SH-SY5Y (cell line): ENCODE data around the gene ACVR2B.

Experiments
- GATA2 ChIP-seq: IDR thresholded peaks from 2 replicates; pipeline ENCODE4 v1.6.1; 2011; ENCODE audit warnings: mild to moderate bottlenecking, low read depth, low read length
- GATA3 ChIP-seq: IDR thresholded peaks from 2 replicates; pipeline ENCODE4 v1.6.1; 2011; ENCODE audit warnings: low read depth, mild to moderate bottlenecking, low read length, moderate library complexity

ACVR2B gene

DNA sequence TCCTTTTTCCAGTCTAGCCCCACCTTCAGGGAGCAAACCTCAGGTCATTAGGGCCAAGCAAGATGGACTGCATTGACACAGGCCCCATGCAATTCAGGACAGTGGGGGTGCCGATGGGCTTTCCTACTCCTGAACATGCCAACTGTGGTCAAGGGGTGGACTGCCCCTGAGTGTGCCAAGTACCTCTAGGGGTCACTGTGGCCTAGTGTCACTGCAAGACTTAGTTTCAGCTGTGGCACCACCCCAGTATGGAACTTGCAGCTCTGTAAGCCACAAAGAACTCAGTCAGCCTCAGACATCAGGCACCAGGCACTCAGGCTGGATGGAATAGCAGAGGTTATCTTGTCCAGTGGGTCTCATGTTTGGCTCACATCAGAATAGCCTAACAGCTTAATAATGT lies 74.8 kb downstream of the ACVR2B start:
- no peak for TF ChIP-seq GATA3
- no peak for TF ChIP-seq GATA2

DNA sequence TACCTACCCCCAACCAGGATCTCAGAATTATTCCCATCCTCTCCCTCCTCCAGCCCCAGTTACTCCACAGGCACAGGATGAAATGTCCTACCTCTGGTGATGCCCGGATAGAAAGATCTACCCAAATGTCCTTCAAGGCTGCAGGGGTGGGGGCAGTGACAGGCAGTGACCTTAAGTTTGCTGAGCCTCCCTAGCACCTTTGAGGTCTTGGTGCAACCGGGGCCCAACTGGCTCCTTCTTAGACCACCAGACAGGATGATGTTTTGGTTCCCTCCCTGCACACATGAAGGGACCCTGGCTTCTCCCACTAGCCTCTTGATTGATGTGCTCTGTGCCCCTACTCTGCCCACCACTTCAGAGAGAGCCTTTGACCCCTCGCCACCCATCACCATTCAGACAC lies 78.8 kb downstream of the ACVR2B start:
- TF ChIP-seq GATA3 (no peak), GATA2 (no peak)

DNA sequence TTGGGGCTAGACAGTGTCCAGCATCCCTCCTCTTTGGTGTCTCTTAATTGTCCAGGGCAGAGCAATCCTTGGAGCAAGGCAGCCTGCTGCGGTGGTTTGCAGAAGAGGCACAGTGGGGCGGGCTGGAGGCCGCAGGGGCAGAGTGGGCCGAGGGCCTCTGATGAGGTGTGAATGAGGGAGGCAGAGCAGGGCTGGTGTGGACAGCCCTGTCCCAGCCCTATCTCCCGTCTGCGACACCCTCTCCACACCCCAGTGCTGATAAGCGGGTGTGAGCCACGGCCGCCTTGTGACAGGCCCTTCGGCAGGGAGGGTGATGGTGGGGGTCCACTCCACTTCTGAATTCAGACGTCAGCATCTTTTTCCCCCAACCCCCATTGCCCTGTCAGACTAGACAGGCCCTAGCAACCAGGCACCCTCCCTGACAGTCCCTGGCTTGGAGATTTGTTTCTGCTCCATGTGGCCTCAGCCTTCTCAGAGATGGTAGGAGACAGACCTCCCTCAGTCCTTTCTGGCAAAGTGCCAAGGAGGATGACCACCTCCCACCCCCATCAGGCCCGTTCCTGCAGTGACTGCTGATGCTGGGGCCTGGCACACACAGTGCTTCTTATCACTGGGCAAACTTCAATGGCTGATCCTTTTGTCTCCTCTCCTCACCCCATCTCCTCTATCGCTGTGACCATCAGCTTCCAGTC lies 79.7 kb downstream of the ACVR2B start:
- TF ChIP-seq GATA3 (no peak), GATA2 (no peak)

DNA sequence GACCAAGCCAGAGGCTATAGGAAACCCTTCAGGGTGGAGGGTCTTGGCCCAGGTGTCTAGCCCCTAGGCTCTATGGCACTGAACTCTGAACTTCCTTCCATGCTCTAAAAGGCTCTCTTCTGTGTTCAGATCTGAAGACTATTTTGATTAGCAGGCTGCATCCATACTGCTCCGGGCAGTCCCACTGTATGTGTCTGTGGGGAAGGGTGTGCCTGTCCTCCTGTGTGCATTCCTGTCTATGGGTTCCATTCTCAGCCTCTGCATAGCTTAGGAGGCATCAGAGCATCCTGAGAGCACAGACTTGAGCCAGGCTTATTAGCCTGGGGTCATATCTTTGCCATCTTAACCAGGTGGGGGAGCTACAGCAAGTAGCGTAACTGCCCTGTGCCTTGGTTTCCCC lies 80.5 kb downstream of the ACVR2B start:
- no peak for TF ChIP-seq GATA3
- no peak for TF ChIP-seq GATA2

DNA sequence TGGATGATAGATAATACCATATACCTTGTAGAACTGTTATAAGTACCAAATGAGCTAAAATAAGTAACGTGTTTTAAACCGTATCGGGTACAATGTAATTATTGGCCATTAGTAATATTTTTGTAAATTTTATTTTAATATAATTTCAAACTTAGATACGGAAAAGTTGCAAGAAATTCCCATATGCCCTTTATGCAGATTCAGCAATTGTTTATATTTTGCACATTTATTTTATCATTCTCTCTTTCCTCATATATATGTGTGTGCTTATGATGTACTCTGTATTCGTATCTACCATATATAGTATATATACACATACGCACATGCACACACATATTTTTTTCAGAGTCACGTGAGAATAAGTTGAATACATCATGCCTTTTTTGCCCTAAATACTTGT lies 80.9 kb downstream of the ACVR2B start:
- no peak for TF ChIP-seq GATA2
- no peak for TF ChIP-seq GATA3

DNA sequence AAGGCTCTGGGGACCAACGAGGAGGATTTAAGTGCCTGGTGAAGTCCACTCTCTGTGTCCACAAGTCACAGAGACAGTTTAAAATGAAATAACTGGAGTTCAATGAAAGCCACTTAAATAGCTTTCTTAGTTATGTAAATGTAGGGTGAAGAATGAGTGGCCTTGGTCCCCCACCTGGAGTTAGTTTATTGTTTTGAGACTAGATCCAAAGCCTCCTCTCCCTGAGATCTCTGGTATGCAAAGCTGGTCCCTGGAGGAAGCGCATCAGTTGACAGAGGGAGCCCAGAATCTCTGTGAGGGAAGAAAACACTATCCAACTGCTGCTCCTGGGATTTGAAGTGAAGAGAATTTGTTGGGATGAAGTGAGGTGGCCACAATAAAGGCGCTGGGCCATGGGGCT lies 83.0 kb downstream of the ACVR2B start:
- TF ChIP-seq GATA3 (no peak), GATA2 (no peak)

DNA sequence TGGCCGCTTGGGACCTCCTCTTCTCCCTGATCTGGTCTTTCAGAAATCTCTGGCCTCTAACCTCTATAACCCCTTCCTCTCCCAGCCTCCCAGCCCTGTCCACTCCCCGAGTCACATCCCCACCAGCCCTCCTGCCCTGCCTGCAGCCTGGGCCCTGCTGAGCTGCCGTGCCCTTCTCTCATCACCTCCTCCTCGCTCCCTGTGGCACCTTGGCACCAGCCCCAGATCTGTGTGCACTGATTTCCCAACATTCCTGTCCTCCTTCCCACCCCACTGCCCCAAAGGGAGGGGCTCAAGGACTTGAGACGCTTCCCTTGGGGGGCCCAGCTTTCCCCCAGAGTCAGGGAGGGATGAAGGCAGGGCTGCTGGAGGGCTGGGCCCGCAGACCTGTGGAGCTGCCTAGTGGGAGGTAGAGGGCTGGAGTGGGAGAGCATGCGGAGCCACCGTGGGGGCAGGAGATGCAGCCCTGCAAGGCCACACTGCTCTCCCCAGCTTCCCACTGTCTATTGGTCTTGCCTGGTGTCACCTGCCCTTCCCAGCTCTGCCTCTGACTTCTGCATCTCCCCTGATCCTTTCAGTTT lies 85.2 kb downstream of the ACVR2B start:
- TF ChIP-seq GATA3 (no peak), GATA2 (no peak)

DNA sequence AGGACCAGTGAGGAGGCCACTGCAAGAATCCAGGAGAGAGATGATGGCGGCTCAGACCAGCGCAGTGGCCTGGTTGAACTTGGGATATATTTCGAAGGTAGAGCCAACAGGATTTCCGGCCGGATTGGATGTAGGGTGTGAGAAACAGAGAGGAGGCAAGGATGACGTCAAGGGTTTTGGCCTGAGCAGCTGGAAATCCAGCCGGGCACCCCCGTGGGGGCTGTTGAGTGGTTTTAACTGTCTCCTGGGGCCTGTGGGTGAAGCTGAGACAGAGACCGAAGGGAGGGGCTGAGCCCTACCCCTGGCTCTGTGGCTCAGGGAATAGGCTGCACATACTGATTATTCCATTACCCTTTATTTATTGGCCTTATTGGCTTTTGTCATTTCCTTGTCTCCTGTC lies 88.1 kb downstream of the ACVR2B start:
- TF ChIP-seq GATA2 (no peak), GATA3 (no peak)
